ENCODE results near the gene SNAPC5. TPM values are rescaled to one million over a fixed set of nuclear protein-coding genes. Genes with fewer than 3 reads are reported as not detected.

SNAPC5 gene
- total RNA-seq, 4 donors from 2014 or later: 12.2 to 26.4 (median 20.4) TPM

- no peak for DNase-seq
These were observed 1.2 kb upstream of the SNAPC5 start for GRCh38 chr15:66498501-66499386.

GRCh38 chr15:66496951-66497501 lies 536 bp downstream of the SNAPC5 start:
- peak overlapping the region; percentile 82 to 87 (median 85) for H3K27ac ChIP-seq
- no peaks in the 10 kb centered on the region for H3K27me3 ChIP-seq
- peaks cover 0 to 26% (median 5%) of the 10 kb centered on the region in 4 donors for H3K4me1 ChIP-seq
- TF ChIP-seq CTCF (IDR thresholded peaks at IDR 0.05) (no peak), POLR2A (IDR thresholded peaks at IDR 0.05) (no peak)
- H3K4me3 ChIP-seq: peak overlapping the region; percentile 65 to 86 (median 70)
- peaks cover 0 to 68% (median 0%) of the 10 kb centered on the region in 3 donors for H3K36me3 ChIP-seq
- peak in 1 of 3 donors; percentile 54 for DNase-seq
- no peaks in the 10 kb centered on the region for H3K9me3 ChIP-seq

More at GRCh38 chr15:66498501-66499386, 1.2 kb upstream of the SNAPC5 start:
- no peaks in the 10 kb centered on the region for H3K9me3 ChIP-seq
- peaks cover 0 to 64% (median 0%) of the 10 kb centered on the region in 3 donors for H3K36me3 ChIP-seq
- TF ChIP-seq CTCF (IDR thresholded peaks at IDR 0.05): peak in 5 of 6 experiments; percentile 21 to 40 (median 34)
- TF ChIP-seq POLR2A (IDR thresholded peaks at IDR 0.05): no peak
- H3K27ac ChIP-seq: peak overlapping the region; percentile 82 to 87 (median 85)
- no peak overlapping the region for H3K4me3 ChIP-seq
- peaks cover 0 to 42% (median 11%) of the 10 kb centered on the region in 4 donors for H3K4me1 ChIP-seq
- no peaks in the 10 kb centered on the region for H3K27me3 ChIP-seq

- Histone ChIP-seq H3K36me3 (peaks cover 0 to 68% (median 0%) of the 10 kb centered on the region in 3 donors), H3K27me3 (no peaks in the 10 kb centered on the region), H3K9me3 (no peaks in the 10 kb centered on the region), H3K4me3 (no peak overlapping the region), H3K27ac (no peak overlapping the region), H3K4me1 (peaks cover 0 to 26% (median 5%) of the 10 kb centered on the region in 4 donors)
- TF ChIP-seq POLR2A (IDR thresholded peaks at IDR 0.05) (no peak), CTCF (IDR thresholded peaks at IDR 0.05) (no peak)
- no peak for DNase-seq
These were observed 3.3 kb downstream of the SNAPC5 start for GRCh38 chr15:66494262-66494661.

- no peaks in the 10 kb centered on the region for H3K9me3 ChIP-seq
- H3K36me3 ChIP-seq: peaks cover 0 to 80% (median 0%) of the 10 kb centered on the region in 3 donors
- no peaks in the 10 kb centered on the region for H3K27me3 ChIP-seq
- H3K27ac ChIP-seq: no peak overlapping the region
- H3K4me1 ChIP-seq: peaks cover 0 to 14% (median 3%) of the 10 kb centered on the region in 4 donors
- TF ChIP-seq POLR2A (IDR thresholded peaks at IDR 0.05) (no peak), CTCF (IDR thresholded peaks at IDR 0.05) (no peak)
- DNase-seq: no peak
- no peak overlapping the region for H3K4me3 ChIP-seq
These were observed 5.7 kb downstream of the SNAPC5 start for GRCh38 chr15:66491846-66492245.

GRCh38 chr15:66489179-66489791 lies 8.3 kb downstream of the SNAPC5 start:
- TF ChIP-seq CTCF (IDR thresholded peaks at IDR 0.05) (no peak), POLR2A (IDR thresholded peaks at IDR 0.05) (no peak)
- H3K4me1 ChIP-seq: no peaks in the 10 kb centered on the region
- no peaks in the 10 kb centered on the region for H3K27me3 ChIP-seq
- peaks cover 0 to 72% (median 0%) of the 10 kb centered on the region in 3 donors for H3K36me3 ChIP-seq
- H3K4me3 ChIP-seq: no peak overlapping the region
- H3K9me3 ChIP-seq: no peaks in the 10 kb centered on the region
- no peak overlapping the region for H3K27ac ChIP-seq
- no peak for DNase-seq

All from Peyer's patch (tissue), 4 donors.